GM23248 (cell line): ENCODE measurements around the gene USP34. TPM values are rescaled to one million over a fixed set of nuclear protein-coding genes. Genes with fewer than 3 reads are reported as not detected.

Source experiments
- DNase-seq: peaks from one replicate; pipeline ENCODE4 v3.0.0-alpha.2; 2015
- H2AFZ ChIP-seq: fragments of 200-600 bp; sonication (generic); 2 replicates; pipeline ENCODE4 v1.6.1; 2016; ENCODE audit warnings: antibody characterized with exemption
- H3F3A ChIP-seq: fragments of 200-600 bp; sonication (generic); 2 replicates; pipeline ENCODE4 v1.6.1; 2016; ENCODE audit warnings: mild to moderate bottlenecking, antibody characterized with exemption, mixed run types; ENCODE audit not compliant: insufficient read depth
- H3K27ac ChIP-seq: fragments of 200-600 bp; sonication (generic); 2 replicates; pipeline ENCODE4 v1.5.1; 2016; ENCODE audit warnings: mild to moderate bottlenecking
- H3K27me3 ChIP-seq: fragments of 200-600 bp; sonication (generic); replicated peaks from 2 replicates; pipeline ENCODE4 v1.6.1; 2016; ENCODE audit warnings: mild to moderate bottlenecking; ENCODE audit not compliant: insufficient read depth
- H3K36me3 ChIP-seq: fragments of 200-600 bp; sonication (generic); 2 replicates; pipeline ENCODE4 v1.6.1; 2016; ENCODE audit warnings: low read depth, mild to moderate bottlenecking
- H3K4me1 ChIP-seq: fragments of 200-600 bp; sonication (generic); 2 replicates; pipeline ENCODE4 v1.6.1; 2016; ENCODE audit warnings: mild to moderate bottlenecking; ENCODE audit not compliant: insufficient read depth
- H3K4me2 ChIP-seq: fragments of 200-600 bp; sonication (generic); one replicate; pipeline ENCODE4 v1.6.1; 2016; ENCODE audit warnings: mild to moderate bottlenecking; ENCODE audit not compliant: unreplicated experiment
- H3K4me3 ChIP-seq: fragments of 200-600 bp; sonication (generic); 2 replicates; pipeline ENCODE4 v1.5.1; 2016; ENCODE audit warnings: mild to moderate bottlenecking
- H3K79me2 ChIP-seq: fragments of 200-600 bp; sonication (generic); 2 replicates; pipeline ENCODE4 v1.6.1; 2016; ENCODE audit warnings: mild to moderate bottlenecking; ENCODE audit not compliant: insufficient read depth
- H3K9ac ChIP-seq: fragments of 200-600 bp; sonication (generic); 2 replicates; pipeline ENCODE4 v1.6.1; 2016; ENCODE audit warnings: mild to moderate bottlenecking
- H3K9me2 ChIP-seq: fragments of 200-600 bp; sonication (generic); 2 replicates; pipeline ENCODE4 v1.6.1; 2016; ENCODE audit warnings: mixed run types, mild to moderate bottlenecking, moderate library complexity; ENCODE audit not compliant: insufficient read depth
- H3K9me3 ChIP-seq: fragments of 200-600 bp; sonication (generic); one replicate; pipeline ENCODE4 v1.6.1; 2017; ENCODE audit warnings: low read depth
- H4K20me1 ChIP-seq: fragments of 200-600 bp; sonication (generic); 2 replicates; pipeline ENCODE4 v1.6.0; 2016; ENCODE audit not compliant: insufficient read depth
- EZH2 ChIP-seq: fragments of 200-600 bp; sonication (generic); IDR thresholded peaks from 2 replicates; pipeline ENCODE4 v1.6.1; 2018; ENCODE audit warnings: antibody characterized with exemption, mild to moderate bottlenecking; ENCODE audit not compliant: insufficient read depth, poor library complexity, severe bottlenecking
- EZH2phosphoT487 ChIP-seq: fragments of 200-600 bp; sonication (generic); IDR thresholded peaks from 2 replicates; pipeline ENCODE4 v1.6.1; 2018; ENCODE audit warnings: antibody characterized with exemption, moderate library complexity, mild to moderate bottlenecking, low read depth; ENCODE audit not compliant: insufficient read depth
- WGBS, 2 experiments: methylation state at CpG; one replicate each; pipeline ENCODE4 v1.1.6; 2015 to 2017; ENCODE audit warnings: low lambda C conversion rate in 2 of 2, low coverage in 1 of 2; ENCODE audit errors: missing lambda C conversion rate in 2 of 2; 5-methylcytosine and 5-hydroxymethylcytosine counted together
- in situ Hi-C: fragments of 300-500 bp; cut with MboI; formaldehyde crosslinking; loops from 2 replicates; pipeline ENCODE4 v1.15.0; 2020
- polyA plus RNA-seq: library from polyadenylated mRNA; unstranded; fragments of >200 nt; fragmentation: Nextera tagmentation; extraction: Ambion mirVana; gene quantifications from 2 replicates; pipeline ENCODE4 v1.2.1, GENCODE V29; 2016
- total RNA-seq: library from RNA; depleted of rRNA; stranded (reverse); fragments of >200 nt; shearing (Covaris generic); gene quantifications from 2 replicates; pipeline ENCODE4 v1.2.3, GENCODE V29; 2014

USP34 gene
- total and polyA plus RNA-seq, 2 experiments from 2014 or later = 34.5 to 77.6 TPM

- in situ Hi-C loops = no loop called here
- TF ChIP-seq EZH2 (no peak), EZH2phosphoT487 (no peak)
- H3K9me3 ChIP-seq = no peaks in the 10 kb centered on the region
Measured at GRCh38 chr2:61416871-61417645, 53.8 kb downstream of the USP34 start.

GRCh38 chr2:61415265-61415664 lies 55.6 kb downstream of the USP34 start:
- 97 to 100% methylated on average over 1 of the region's 1 CpG for WGBS, 2 experiments
- H3K27me3 ChIP-seq = no peaks in the 10 kb centered on the region
- H3K79me2 ChIP-seq = peaks cover 98% of the 10 kb centered on the region
- H3K36me3 ChIP-seq = 0 out of 2 replicates have a peak, but pooled peaks cover 3% of the 10 kb centered on the region
- no peak overlapping the region for H3K27ac ChIP-seq
- H3F3A ChIP-seq = no peaks in the 10 kb centered on the region
- H3K4me1 ChIP-seq = no peaks in the 10 kb centered on the region
- H3K9me3 ChIP-seq = no peaks in the 10 kb centered on the region
- no peak overlapping the region for H3K4me3 ChIP-seq
- H3K9me2 ChIP-seq = no peaks in the 10 kb centered on the region
- no peak overlapping the region for H3K9ac ChIP-seq
- peaks cover 2% of the 10 kb centered on the region; the same call in 1 of the 2 replicates for H4K20me1 ChIP-seq
- no peak overlapping the region for H2AFZ ChIP-seq
- no peak overlapping the region for H3K4me2 ChIP-seq
- no peak for TF ChIP-seq EZH2phosphoT487
- TF ChIP-seq EZH2 = no peak
- in situ Hi-C loops = no loop called here
- DNase-seq = no peak

More at GRCh38 chr2:61416871-61417645, 53.8 kb downstream of the USP34 start:
- H3K27ac ChIP-seq = no peak overlapping the region
- WGBS, 2 experiments = 94 to 95% methylated on average over 9 of the region's 9 CpGs
- H3K27me3 ChIP-seq = no peaks in the 10 kb centered on the region
- no peaks in the 10 kb centered on the region; the same call in 1 of the 2 replicates for H4K20me1 ChIP-seq
- H3K4me1 ChIP-seq = no peaks in the 10 kb centered on the region
- H2AFZ ChIP-seq = no peak overlapping the region
- 0 out of 2 replicates have a peak, but pooled peaks cover 3% of the 10 kb centered on the region for H3K36me3 ChIP-seq
- no peak overlapping the region for H3K9ac ChIP-seq
- no peaks in the 10 kb centered on the region for H3F3A ChIP-seq
- DNase-seq = no peak
- no peak overlapping the region for H3K4me2 ChIP-seq
- H3K4me3 ChIP-seq = no peak overlapping the region
- H3K79me2 ChIP-seq = peaks cover 98% of the 10 kb centered on the region
- no peaks in the 10 kb centered on the region for H3K9me2 ChIP-seq

- Histone ChIP-seq H3K27me3 (no peaks in the 10 kb centered on the region), H2AFZ (no peak overlapping the region), H3K9me3 (no peaks in the 10 kb centered on the region), H3K4me3 (no peak overlapping the region), H3K4me1 (no peaks in the 10 kb centered on the region), H3F3A (no peaks in the 10 kb centered on the region), H3K9ac (no peak overlapping the region), H3K27ac (no peak overlapping the region), H4K20me1 (peaks cover 2% of the 10 kb centered on the region; the same call in 1 of the 2 replicates), H3K36me3 (no peaks in the 10 kb centered on the region), H3K9me2 (no peaks in the 10 kb centered on the region), H3K79me2 (peaks cover 98% of the 10 kb centered on the region), H3K4me2 (no peak overlapping the region)
- no peak for DNase-seq
- TF ChIP-seq EZH2phosphoT487 (no peak), EZH2 (no peak)
- in situ Hi-C loops = no loop called here
- WGBS, 2 experiments = 96 to 99% methylated on average over 3 of the region's 3 CpGs
Measured at GRCh38 chr2:61414674-61415073, 56.2 kb downstream of the USP34 start.

GRCh38 chr2:61411109-61411508 lies 59.8 kb downstream of the USP34 start:
- Histone ChIP-seq H2AFZ (no peak overlapping the region), H3K9me3 (no peaks in the 10 kb centered on the region), H4K20me1 (peaks cover 11% of the 10 kb centered on the region; the same call in 1 of the 2 replicates), H3K4me2 (no peak overlapping the region), H3K4me3 (no peak overlapping the region), H3F3A (no peaks in the 10 kb centered on the region), H3K36me3 (no peaks in the 10 kb centered on the region), H3K27ac (no peak overlapping the region), H3K9me2 (no peaks in the 10 kb centered on the region), H3K9ac (no peak overlapping the region), H3K79me2 (peaks cover 100% of the 10 kb centered on the region), H3K4me1 (no peaks in the 10 kb centered on the region), H3K27me3 (no peaks in the 10 kb centered on the region)
- WGBS, 2 experiments = 97 to 99% methylated on average over 5 of the region's 5 CpGs
- no peak for DNase-seq
- TF ChIP-seq EZH2 (no peak), EZH2phosphoT487 (no peak)
- in situ Hi-C loops = no loop called here
